GM12872 (cell line): ENCODE measurements around the gene XPC.

Experiments
- CTCF ChIP-seq: IDR thresholded peaks from 3 replicates; pipeline ENCODE4 v1.5.1; 2011; ENCODE audit warnings: low read depth, mild to moderate bottlenecking, low read length, moderate library complexity; ENCODE audit not compliant: insufficient read depth

Gene XPC

GRCh38 chr3:14204515-14205284, 26.3 kb upstream of the XPC start:
- TF ChIP-seq CTCF = no peak

- peak; percentile 85 for TF ChIP-seq CTCF
Observed at GRCh38 chr3:14203521-14204079, 25.2 kb upstream of the XPC start.

- no peak for TF ChIP-seq CTCF
Observed at GRCh38 chr3:14202874-14203520, 24.6 kb upstream of the XPC start.

- TF ChIP-seq CTCF = no peak
Observed at GRCh38 chr3:14201940-14202684, 23.7 kb upstream of the XPC start.

GRCh38 chr3:14200841-14201240, 22.4 kb upstream of the XPC start:
- no peak for TF ChIP-seq CTCF

- no peak for TF ChIP-seq CTCF
Observed at GRCh38 chr3:14200276-14200675, 21.9 kb upstream of the XPC start.

GRCh38 chr3:14199641-14200040, 21.2 kb upstream of the XPC start:
- TF ChIP-seq CTCF = no peak
